Esophagus squamous epithelium (tissue), 5 donors: ENCODE measurements around the gene OR6J1. TPM values are rescaled to one million over a fixed set of nuclear protein-coding genes. Genes with fewer than 3 reads are reported as not detected.

Experiments
- DNase-seq: peaks from one replicate; lab custom pipeline; 2025; lab: John Stamatoyannopoulos, UW
- H3K27ac ChIP-seq, 4 donors: fragments of 200-600 bp; sonication (generic); one replicate each; pipeline ENCODE4 v1.5.1; 2016 to 2019; ENCODE audit warnings: mild to moderate bottlenecking in 1 of 4
- H3K27me3 ChIP-seq, 4 donors: fragments of 200-600 bp; sonication (generic); 1 replicate in 3 of 4; 2 replicates in 1 of 4; pipeline versions ENCODE4 v1.5.1 to v1.6.0; 2017 to 2021; ENCODE audit warnings: antibody characterized with exemption in 1 of 4
- H3K36me3 ChIP-seq, 3 donors: fragments of 200-600 bp; sonication (generic); one replicate each; pipeline ENCODE4 v1.5.1; 2016 to 2019
- H3K4me1 ChIP-seq, 3 donors: fragments of 200-600 bp; sonication (generic); one replicate each; pipeline ENCODE4 v1.5.1; 2017 to 2019
- H3K4me3 ChIP-seq, 4 donors: fragments of 200-600 bp; sonication (generic); 1 replicate in 3 of 4; 2 replicates in 1 of 4; pipeline ENCODE4 v1.5.1; 2016 to 2019; ENCODE audit warnings: mild to moderate bottlenecking in 2 of 4, moderate library complexity in 1 of 4
- H3K9me3 ChIP-seq, 3 donors: fragments of 200-600 bp; sonication (generic); one replicate each; pipeline ENCODE4 v1.5.1; 2016 to 2019
- CTCF ChIP-seq, 6 experiments: fragments of 450-650 bp in 4 of 6; fragments of 200-600 bp in 2 of 6; sonication (generic) in 2 of 6; IDR thresholded peaks; one replicate each; pipeline ENCODE4 v1.5.1; 2016 to 2019; ENCODE audit warnings: antibody characterized with exemption in 6 of 6, mild to moderate bottlenecking in 4 of 6, moderate library complexity in 4 of 6
- POLR2A ChIP-seq, 4 donors: fragments of 450-650 bp; IDR thresholded peaks; one replicate each; pipeline ENCODE4 v1.6.1; 2017; ENCODE audit warnings: antibody characterized with exemption in 4 of 4, mild to moderate bottlenecking in 4 of 4, moderate library complexity in 3 of 4
- WGBS, 2 donors: methylation state at CpG; one replicate each; pipeline ENCODE4 v1.1.5; 2018; 5-methylcytosine and 5-hydroxymethylcytosine counted together
- intact Hi-C: fragments of 100-400 bp; cut with DNase I; formaldehyde crosslinking; loops from one replicate; pipeline ENCODE4 v1.15.0; 2022
- total RNA-seq, 4 donors: library from RNA; depleted of rRNA; stranded (reverse); fragments of >200 nt; gene quantifications; one replicate each; pipeline ENCODE4 v1.1.0, GENCODE V29; 2016
- donor health status: DM: yes; HTN: yes; CAD: no.

OR6J1 gene
- total RNA-seq, 4 donors from 2014 or later, result not detected

- Histone ChIP-seq H3K9me3 (no peaks in the 10 kb centered on the region), H3K27me3 (no peaks in the 10 kb centered on the region), H3K4me3 (no peak overlapping the region), H3K36me3 (no peaks in the 10 kb centered on the region), H3K4me1 (no peaks in the 10 kb centered on the region), H3K27ac (no peak overlapping the region)
- TF ChIP-seq POLR2A (IDR thresholded peaks at IDR 0.05) (no peak), CTCF (IDR thresholded peaks at IDR 0.05) (no peak)
- WGBS, 2 donors, result 54 to 85% methylated on average over 1 of the region's 1 CpG
- DNase-seq, result no peak
- intact Hi-C loops, result loop anchor here (10.0 kb wide), 2 partner anchors 104 to 196 kb away; no protein-coding TSS in a partner anchor
These were observed 14.8 kb upstream of the OR6J1 start for GRCh38 chr14:22658946-22659345.

- TF ChIP-seq CTCF (IDR thresholded peaks at IDR 0.05) (peak in 5 of 6 experiments; percentile 10 to 39 (median 17)), POLR2A (IDR thresholded peaks at IDR 0.05) (no peak)
- no peak for DNase-seq
- Histone ChIP-seq H3K27me3 (no peaks in the 10 kb centered on the region), H3K27ac (no peak overlapping the region), H3K9me3 (no peaks in the 10 kb centered on the region), H3K4me1 (peaks cover 0 to 5% (median 3%) of the 10 kb centered on the region in 3 donors), H3K36me3 (no peaks in the 10 kb centered on the region), H3K4me3 (no peak overlapping the region)
- intact Hi-C loops, result loop anchor here (10.0 kb wide), 2 partner anchors 103 to 197 kb away; no protein-coding TSS in a partner anchor
- WGBS, 2 donors, result 83 to 95% methylated on average over 1 of the region's 1 CpG
These were observed 13.7 kb upstream of the OR6J1 start for GRCh38 chr14:22657861-22658260.

GRCh38 chr14:22656945-22657731 lies 13.0 kb upstream of the OR6J1 start:
- intact Hi-C loops, result loop anchor here (10.0 kb wide), 2 partner anchors 102 to 198 kb away; no protein-coding TSS in a partner anchor
- WGBS, 2 donors, result 56 to 88% methylated on average over 6 to 8 of the region's 8 CpGs

DNA sequence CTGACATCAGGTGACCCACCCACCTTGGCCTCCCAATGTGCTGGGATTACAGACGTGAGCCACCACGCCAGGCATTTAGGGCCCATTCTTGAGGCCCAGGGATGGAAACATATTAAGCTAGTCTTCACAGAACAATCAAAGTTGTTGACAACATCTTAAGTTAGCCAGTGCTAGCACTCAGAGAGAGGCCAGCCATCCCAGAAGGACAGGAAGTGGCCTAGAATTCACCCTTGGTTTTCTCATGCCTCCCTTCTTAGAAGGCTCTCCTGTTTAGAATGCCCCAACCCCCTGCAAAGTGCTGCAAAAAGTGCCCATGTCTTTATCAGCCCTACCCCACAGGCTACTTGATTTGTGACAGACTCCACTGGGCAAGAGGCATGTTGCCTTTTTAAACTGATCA lies 12.1 kb upstream of the OR6J1 start:
- intact Hi-C loops, result loop anchor here (10.0 kb wide), 2 partner anchors 101 to 199 kb away; no protein-coding TSS in a partner anchor

More at GRCh38 chr14:22656945-22657731, 13.0 kb upstream of the OR6J1 start:
- DNase-seq, result no peak
- H3K27me3 ChIP-seq, result no peaks in the 10 kb centered on the region
- no peak overlapping the region for H3K4me3 ChIP-seq
- no peak overlapping the region for H3K27ac ChIP-seq
- no peaks in the 10 kb centered on the region for H3K9me3 ChIP-seq
- H3K36me3 ChIP-seq, result no peaks in the 10 kb centered on the region
- TF ChIP-seq POLR2A (IDR thresholded peaks at IDR 0.05) (no peak), CTCF (IDR thresholded peaks at IDR 0.05) (no peak)
- peaks cover 0 to 12% (median 8%) of the 10 kb centered on the region in 3 donors for H3K4me1 ChIP-seq

More for the DNA sequence above, 12.1 kb upstream of the OR6J1 start:
- Histone ChIP-seq H3K4me3 (no peak overlapping the region), H3K27ac (no peak overlapping the region), H3K27me3 (no peaks in the 10 kb centered on the region), H3K4me1 (peaks cover 0 to 15% (median 8%) of the 10 kb centered on the region in 3 donors), H3K9me3 (no peaks in the 10 kb centered on the region), H3K36me3 (no peaks in the 10 kb centered on the region)
- TF ChIP-seq CTCF (IDR thresholded peaks at IDR 0.05) (no peak), POLR2A (IDR thresholded peaks at IDR 0.05) (no peak)
- whole genome bisulfite sequencing, 2 donors, result 75 to 83% methylated on average over 2 of the region's 2 CpGs
- no peak for DNase-seq
